ENCODE measurements around the gene TNNI2. TPM values are rescaled to one million over a fixed set of nuclear protein-coding genes. Genes with fewer than 3 reads are reported as not detected.
"Not testable (repeated sequence)": the region's sequence is repeated elsewhere in the genome, so short reads cannot be mapped to it uniquely, and the experiment has no call there.

TNNI2 gene
- total RNA-seq, 1 donor from 2014 or later, result 1.1 TPM

DNA sequence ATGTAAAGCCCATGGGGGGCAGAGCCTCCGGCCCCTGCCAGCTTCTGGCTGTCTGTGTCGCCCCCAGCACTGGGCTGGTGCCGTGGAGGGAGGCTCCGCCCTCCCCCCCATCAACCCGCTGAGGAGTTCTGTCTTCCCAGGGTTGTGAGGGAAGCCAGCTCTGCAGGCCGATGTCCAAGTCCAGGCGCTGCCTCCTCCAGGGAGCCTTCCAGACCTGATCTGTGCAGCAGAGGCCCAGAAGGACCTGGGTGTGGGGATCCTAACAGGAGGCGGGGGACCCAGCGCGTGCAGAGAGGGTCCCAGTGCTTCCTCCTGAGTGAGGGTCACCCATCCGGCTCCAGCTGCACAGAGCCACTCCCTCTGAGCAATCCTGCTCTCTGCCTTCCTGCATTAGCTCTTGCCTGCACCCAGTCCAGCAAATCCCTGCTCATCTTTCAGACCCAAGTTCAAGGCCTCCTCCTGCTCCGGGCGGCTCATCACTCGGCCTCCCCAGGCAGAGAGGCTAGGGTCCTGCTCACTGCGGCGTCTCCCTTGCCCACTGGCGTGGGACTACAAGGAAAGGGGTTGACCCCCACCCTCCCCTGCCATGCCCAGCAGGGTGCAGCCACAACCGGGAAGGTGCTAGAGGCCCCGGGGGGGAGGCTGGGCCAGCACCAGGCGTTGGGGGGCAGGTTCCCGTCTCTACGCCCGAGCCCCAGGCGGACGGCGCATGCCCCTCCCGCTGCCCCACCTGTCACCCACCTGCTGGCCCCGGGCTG, 36.5 kb downstream of the TNNI2 start:
- no peak for DNase-seq (ENCODE audit: extremely low spot score, unreplicated experiment)
- no peaks in the 10 kb centered on the region for H3K9me3 Mint-ChIP-seq (ENCODE audit: unreplicated experiment)
- peaks cover 64% of the 10 kb centered on the region for H3K4me1 Mint-ChIP-seq (ENCODE audit: unreplicated experiment)
- no peak overlapping the region for H3K4me3 Mint-ChIP-seq (ENCODE audit: unreplicated experiment)
- TF ChIP-seq, protein P1, sequence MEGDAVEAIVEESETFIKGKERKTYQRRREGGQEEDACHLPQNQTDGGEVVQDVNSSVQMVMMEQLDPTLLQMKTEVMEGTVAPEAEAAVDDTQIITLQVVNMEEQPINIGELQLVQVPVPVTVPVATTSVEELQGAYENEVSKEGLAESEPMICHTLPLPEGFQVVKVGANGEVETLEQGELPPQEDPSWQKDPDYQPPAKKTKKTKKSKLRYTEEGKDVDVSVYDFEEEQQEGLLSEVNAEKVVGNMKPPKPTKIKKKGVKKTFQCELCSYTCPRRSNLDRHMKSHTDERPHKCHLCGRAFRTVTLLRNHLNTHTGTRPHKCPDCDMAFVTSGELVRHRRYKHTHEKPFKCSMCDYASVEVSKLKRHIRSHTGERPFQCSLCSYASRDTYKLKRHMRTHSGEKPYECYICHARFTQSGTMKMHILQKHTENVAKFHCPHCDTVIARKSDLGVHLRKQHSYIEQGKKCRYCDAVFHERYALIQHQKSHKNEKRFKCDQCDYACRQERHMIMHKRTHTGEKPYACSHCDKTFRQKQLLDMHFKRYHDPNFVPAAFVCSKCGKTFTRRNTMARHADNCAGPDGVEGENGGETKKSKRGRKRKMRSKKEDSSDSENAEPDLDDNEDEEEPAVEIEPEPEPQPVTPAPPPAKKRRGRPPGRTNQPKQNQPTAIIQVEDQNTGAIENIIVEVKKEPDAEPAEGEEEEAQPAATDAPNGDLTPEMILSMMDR (IDR thresholded peaks at IDR 0.05), result no peak
- H3K36me3 Mint-ChIP-seq (ENCODE audit: unreplicated experiment), result no peaks in the 10 kb centered on the region
- peak overlapping the region; percentile 79 for H3K27ac Mint-ChIP-seq (ENCODE audit: unreplicated experiment)
- H3K27me3 Mint-ChIP-seq (ENCODE audit: unreplicated experiment), result no peaks in the 10 kb centered on the region

DNA sequence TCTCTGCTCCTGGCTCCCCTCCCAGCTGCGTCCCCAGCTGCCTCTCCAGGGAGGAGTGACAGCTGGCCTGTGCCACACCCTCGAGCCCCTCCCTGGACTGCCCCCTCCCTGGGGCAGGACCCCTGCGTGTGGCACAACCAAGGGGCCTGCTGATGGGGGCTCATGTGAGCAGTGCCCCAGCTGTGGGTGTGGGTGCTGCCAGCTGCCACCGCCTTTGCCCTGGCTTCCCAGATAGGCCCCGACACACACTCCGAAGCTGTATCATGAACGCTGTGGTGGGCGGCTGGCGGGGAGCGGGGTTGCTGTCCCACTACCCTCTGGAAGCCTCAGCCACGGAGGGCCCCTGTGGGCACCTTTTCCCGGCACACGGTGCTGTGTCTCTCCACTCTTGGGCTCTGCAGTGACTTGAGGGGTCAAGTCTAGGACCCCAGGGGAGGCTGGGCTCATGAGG, 37.1 kb downstream of the TNNI2 start:
- H3K9me3 Mint-ChIP-seq (ENCODE audit: unreplicated experiment); H3K27me3 Mint-ChIP-seq (ENCODE audit: unreplicated experiment); H3K36me3 Mint-ChIP-seq (ENCODE audit: unreplicated experiment); DNase-seq (ENCODE audit: extremely low spot score, unreplicated experiment); H3K4me3 Mint-ChIP-seq (ENCODE audit: unreplicated experiment): not testable (repeated sequence)
- Mint-ChIP-seq H3K4me1 (ENCODE audit: unreplicated experiment) (peaks cover 63% of the 10 kb centered on the region), H3K27ac (ENCODE audit: unreplicated experiment) (peak overlapping the region; percentile 95)

DNA sequence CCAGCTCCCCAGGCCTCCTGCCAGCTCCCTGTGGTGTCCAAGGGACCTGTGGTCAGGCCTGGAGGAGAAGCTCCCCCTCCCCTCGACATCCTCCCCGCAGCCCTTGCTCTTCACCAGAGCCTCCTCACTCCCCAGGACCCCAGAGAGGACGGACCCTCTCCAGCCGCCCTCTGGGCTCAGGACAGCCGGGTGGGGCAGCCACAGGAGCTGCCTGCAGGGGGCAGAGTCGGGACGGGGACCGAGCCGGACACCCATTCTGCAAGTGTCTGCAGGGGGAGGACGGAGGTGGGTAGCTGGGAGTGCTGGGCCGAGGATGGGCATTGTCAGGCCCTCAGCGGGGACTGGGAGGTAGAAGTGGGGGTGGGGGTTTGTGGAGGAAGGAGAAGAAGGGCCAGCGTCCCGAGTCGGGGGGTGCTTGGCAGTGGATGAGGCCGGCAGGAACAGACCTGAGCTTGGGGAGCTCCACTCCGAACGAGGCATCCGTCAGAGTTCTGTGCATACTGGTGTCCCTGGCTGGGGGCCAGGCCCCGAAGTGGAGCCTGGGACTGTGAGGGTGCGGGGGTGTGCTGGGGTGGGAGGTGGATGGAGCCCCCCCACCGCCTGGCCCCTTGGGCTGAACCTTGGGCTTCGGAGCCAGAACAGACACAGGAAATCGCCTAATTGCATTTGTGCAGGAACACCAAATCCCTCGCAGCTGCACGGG, 37.7 kb downstream of the TNNI2 start:
- Mint-ChIP-seq H3K4me1 (ENCODE audit: unreplicated experiment) (peaks cover 58% of the 10 kb centered on the region), H3K36me3 (ENCODE audit: unreplicated experiment) (no peaks in the 10 kb centered on the region), H3K4me3 (ENCODE audit: unreplicated experiment) (peak overlapping the region; percentile 18), H3K27me3 (ENCODE audit: unreplicated experiment) (no peaks in the 10 kb centered on the region), H3K27ac (ENCODE audit: unreplicated experiment) (peak overlapping the region; percentile 95), H3K9me3 (ENCODE audit: unreplicated experiment) (no peaks in the 10 kb centered on the region)
- TF ChIP-seq, protein P1 (IDR thresholded peaks at IDR 0.05), result peak; percentile 66
- no peak for DNase-seq (ENCODE audit: extremely low spot score, unreplicated experiment)

DNA sequence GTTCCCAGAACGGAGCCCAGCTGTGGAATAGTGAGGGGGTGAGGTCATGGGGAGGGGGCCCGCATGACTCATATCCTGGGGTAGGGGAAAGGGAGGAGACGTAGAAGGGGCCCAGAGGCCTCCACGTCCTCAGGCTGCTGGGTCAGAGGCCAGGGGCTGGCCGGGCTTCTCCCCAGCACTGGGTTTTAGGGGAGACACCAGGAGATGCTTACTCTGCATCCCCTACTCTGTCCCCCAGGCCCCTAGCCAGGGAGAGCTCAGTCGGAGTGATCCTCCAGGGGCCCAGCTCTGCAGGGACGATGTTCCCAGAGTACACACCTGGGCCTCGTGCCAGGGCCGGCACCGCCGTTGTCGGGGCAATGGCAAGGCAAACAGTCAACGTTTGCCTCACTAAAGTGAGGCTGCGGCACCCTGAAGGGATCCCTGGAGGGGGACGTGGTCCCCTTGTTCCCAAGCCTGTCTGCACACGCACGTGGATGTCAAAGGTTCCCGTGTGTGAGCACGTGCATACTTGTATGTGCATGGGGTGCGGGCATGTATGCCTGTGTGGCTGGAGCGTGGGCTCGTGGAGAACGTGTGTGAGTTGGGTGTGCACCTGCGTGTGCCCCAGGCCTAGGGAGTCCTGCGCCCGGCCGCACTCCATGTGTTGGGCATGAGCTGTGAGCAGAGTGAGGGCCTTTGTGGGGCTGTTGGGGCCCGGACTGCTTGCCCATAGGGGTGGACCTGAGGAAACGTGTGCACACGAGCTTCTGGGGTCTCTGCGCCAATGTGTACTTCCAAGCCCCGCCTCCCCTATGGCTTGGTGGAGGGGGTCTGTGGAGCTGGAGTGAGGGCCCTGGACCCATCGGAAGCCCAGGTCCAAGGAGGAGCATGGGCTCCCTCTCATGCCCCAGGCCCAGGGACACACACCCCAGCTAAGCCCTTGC, 38.7 kb downstream of the TNNI2 start:
- H3K36me3 Mint-ChIP-seq (ENCODE audit: unreplicated experiment), result no peaks in the 10 kb centered on the region
- no peak overlapping the region for H3K4me3 Mint-ChIP-seq (ENCODE audit: unreplicated experiment)
- peak overlapping the region; percentile 95 for H3K27ac Mint-ChIP-seq (ENCODE audit: unreplicated experiment)
- H3K4me1 Mint-ChIP-seq (ENCODE audit: unreplicated experiment), result peaks cover 51% of the 10 kb centered on the region
- TF ChIP-seq, protein P1 (IDR thresholded peaks at IDR 0.05), result no peak
- DNase-seq (ENCODE audit: extremely low spot score, unreplicated experiment), result no peak
- H3K9me3 Mint-ChIP-seq (ENCODE audit: unreplicated experiment), result no peaks in the 10 kb centered on the region
- H3K27me3 Mint-ChIP-seq (ENCODE audit: unreplicated experiment), result no peaks in the 10 kb centered on the region

DNA sequence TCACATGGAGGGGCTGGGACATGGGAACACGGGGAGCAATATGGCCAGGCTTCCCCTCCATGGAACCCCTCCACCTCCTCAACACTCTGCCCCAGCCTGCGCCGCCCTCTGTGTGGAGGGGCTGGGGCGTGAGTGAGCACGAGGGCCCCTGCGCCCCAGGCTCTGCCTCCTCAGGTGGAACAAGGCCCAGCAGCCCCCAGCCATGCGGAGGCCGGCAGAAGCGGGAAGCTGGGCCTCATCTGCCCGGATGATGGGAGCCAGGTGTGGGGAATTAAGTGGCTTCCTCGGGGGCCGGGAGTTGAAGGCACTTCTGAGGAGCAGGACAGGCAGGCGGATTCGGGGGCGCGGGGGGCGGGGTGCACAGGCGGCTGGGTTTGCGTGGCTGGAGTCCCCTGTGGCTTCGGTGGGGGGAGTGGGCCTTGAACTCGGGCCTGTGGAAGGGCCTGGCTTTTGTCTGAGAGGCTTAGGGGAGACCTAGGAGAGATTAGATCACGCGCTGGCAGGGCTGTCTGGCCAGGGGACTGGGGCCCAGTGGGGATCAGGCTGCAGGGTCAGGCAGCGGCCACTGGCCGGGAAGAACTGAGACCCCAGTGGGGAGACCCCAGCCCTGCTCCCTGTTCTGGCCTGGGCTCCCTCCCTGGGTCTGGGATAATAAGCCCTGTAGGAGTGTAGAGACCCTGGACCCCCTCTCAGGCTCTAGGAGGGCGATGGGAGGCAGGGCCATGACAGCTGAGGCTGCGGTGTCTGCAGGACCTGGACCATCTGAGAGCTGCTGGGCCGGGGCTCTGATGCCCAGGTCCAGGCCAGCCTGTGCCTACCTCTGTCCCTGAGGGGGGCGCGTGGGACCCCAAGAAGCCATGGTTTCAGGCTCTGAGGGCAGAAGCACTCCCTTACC, 39.6 kb downstream of the TNNI2 start:
- H3K36me3 Mint-ChIP-seq (ENCODE audit: unreplicated experiment), result no peaks in the 10 kb centered on the region
- H3K27ac Mint-ChIP-seq (ENCODE audit: unreplicated experiment), result peak overlapping the region; percentile 95
- H3K4me3 Mint-ChIP-seq (ENCODE audit: unreplicated experiment), result no peak overlapping the region
- TF ChIP-seq, protein P1 (IDR thresholded peaks at IDR 0.05), result no peak
- H3K4me1 Mint-ChIP-seq (ENCODE audit: unreplicated experiment), result peaks cover 44% of the 10 kb centered on the region
- H3K27me3 Mint-ChIP-seq (ENCODE audit: unreplicated experiment), result no peaks in the 10 kb centered on the region
- H3K9me3 Mint-ChIP-seq (ENCODE audit: unreplicated experiment), result no peaks in the 10 kb centered on the region
- DNase-seq (ENCODE audit: extremely low spot score, unreplicated experiment), result no peak
